GM18951 (cell line): ENCODE measurements around the gene ZIC5.
"Not testable (repeated sequence)": the region's sequence is repeated elsewhere in the genome, so short reads cannot be mapped to it uniquely, and the experiment has no call there.

Experiments
- POLR2A ChIP-seq: IDR thresholded peaks from 4 replicates; pipeline ENCODE4 v1.6.1; 2011; ENCODE audit warnings: mild to moderate bottlenecking; ENCODE audit not compliant: insufficient read length, insufficient read depth; ENCODE audit errors: extremely low read depth
- in situ Hi-C: fragments of 300-500 bp; cut with MboI; formaldehyde crosslinking; loops from one replicate; pipeline ENCODE4 v1.12.0; 2022; ENCODE audit warnings: low sequenced_read_pairs, mixed read lengths, inconsistent platforms; ENCODE audit not compliant: unreplicated experiment

ZIC5 gene

GRCh38 chr13:99958406-99959126 is 13.0 kb downstream of the ZIC5 start:
- TF ChIP-seq POLR2A: no peak
- in situ Hi-C loops: no loop called here

GRCh38 chr13:99956473-99957349 is 14.9 kb downstream of the ZIC5 start:
- no peak for TF ChIP-seq POLR2A
- in situ Hi-C loops: no loop called here

GRCh38 chr13:99955747-99956472 is 15.7 kb downstream of the ZIC5 start:
- in situ Hi-C loops: no loop called here
- no peak for TF ChIP-seq POLR2A

DNA sequence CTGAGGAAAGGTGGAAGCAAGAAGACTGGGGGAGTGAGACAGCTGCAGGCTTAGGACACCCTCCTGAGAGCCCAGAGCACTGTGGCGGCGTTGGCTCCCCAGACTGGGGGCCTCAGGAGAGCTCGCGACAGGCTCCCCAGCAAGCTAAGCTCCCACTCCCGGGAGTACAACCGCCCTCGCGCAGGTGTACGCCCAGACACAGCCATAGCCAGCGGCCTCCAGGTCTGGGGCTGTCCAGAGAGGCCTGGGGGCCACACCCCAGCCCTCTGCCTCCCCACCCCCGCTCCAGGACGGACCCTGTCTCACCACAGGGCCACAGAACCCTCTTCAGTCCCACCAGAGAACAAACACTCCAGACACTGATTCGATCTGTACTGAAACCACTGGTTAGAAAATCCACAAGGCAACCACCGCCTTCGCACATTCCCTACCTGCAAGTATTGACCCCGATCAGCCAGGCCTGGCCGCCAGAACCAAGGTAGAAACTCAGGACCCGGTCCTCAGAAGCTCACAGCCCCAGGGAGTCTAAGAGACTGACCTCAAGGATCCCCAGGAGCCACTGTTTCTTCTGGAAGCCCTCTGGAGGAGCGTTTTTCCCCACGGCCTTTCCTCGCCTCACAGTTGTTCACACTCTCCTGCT is 16.3 kb downstream of the ZIC5 start:
- TF ChIP-seq POLR2A: no peak
- in situ Hi-C loops: no loop called here

GRCh38 chr13:99953138-99953755 is 18.3 kb downstream of the ZIC5 start:
- no peak for TF ChIP-seq POLR2A
- in situ Hi-C loops: no loop called here

DNA sequence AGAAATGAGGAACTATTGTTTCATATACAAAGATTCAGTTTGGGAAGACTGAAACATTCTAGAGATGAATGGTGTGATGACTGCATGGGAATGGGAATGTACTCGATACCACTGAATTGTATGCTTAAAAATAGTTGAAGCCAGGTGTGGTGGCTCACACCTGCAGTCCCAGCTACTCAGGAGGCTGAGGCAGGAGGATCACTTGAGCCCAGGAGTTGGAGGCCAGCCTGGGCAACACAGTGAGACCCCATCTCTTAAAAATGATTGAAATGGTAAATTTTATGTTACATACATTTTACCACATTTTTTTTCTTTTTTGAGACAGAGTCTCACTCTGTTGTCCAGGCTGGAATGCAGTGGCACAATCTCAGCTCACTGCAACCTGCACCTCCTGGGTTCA is 19.9 kb downstream of the ZIC5 start:
- in situ Hi-C loops: not testable (repeated sequence)

DNA sequence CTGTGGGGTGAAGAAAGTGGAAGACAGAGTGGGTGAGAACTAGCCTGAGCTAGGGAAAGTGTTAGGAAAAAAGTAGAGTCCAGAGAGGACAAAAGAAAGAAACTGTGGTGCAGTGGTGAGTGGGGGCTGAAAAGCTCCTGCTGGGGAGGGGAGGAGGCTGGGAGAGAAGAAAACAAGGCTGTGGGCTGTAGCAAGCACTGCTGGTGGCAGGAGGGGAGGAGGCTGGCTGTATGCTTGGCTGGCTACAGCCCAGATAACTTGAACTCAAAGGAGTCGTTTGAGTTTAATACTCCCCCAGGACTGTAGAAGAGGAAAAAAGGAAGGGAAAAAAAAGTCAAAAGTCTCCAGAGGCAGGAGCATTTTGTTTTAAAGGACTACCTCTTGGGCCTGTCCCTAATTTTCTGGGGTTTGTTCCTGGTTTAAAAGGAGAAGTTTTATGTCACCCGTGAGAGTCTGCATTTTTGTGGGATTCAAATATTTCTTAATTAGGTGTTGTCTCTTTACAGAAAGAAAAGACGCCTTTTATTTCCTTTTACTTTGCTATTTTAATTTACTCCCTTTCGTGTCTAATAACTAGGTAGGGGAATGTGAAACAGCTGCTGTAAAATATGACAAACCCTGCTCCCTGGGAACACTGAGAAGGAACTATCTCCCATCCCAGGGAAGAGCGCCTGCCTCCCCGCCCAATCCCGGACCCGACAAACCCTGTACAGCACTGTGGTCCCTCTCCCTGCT is 21.7 kb downstream of the ZIC5 start:
- in situ Hi-C loops: no loop called here
- no peak for TF ChIP-seq POLR2A

GRCh38 chr13:99948907-99949678 is 22.5 kb downstream of the ZIC5 start:
- no peak for TF ChIP-seq POLR2A

GRCh38 chr13:99948411-99948810 is 23.2 kb downstream of the ZIC5 start:
- TF ChIP-seq POLR2A: no peak
- in situ Hi-C loops: no loop called here

More at GRCh38 chr13:99948907-99949678, 22.5 kb downstream of the ZIC5 start:
- in situ Hi-C loops: no loop called here

DNA sequence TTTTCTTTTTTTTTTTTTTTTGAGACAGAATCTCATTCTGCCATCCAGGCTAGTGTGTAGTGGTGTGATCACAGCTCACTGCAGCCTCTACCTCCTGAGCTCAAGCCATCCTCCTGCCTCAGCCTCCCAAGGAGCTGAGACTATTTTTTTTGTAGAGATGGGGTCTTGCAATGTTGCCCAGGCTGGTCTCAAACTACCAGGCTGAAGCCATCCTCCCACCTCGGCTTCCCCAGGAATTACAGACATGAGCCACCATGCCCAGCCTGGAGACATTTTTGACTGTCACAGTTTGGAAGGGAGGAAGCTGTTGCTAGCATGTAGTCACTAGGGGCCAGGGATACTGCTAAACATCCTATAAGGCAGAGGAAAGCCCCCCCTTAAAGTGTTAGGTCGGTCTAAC is 23.9 kb downstream of the ZIC5 start:
- TF ChIP-seq POLR2A: no peak
- in situ Hi-C loops: no loop called here

DNA sequence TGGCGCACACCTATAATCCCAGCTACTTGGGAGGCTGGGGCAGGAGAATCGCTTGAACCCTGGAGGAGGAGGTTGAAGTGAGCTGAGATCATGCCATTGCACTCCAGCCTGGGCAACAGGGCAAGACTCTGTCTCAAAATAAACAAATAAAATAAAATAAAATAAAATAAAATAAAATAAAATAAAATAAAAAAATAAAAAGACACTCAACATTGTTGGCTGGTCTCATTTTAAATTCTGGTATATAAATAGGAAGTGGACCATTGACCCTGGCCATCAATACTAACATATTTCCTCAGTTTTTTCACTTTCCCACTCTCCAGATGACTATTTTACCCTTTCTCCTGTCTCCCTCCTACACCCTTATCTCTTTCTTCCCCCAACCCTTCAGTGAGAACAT is 26.1 kb downstream of the ZIC5 start:
- in situ Hi-C loops: not testable (repeated sequence)

GRCh38 chr13:99944606-99945005 is 27.0 kb downstream of the ZIC5 start:
- in situ Hi-C loops: no loop called here
- TF ChIP-seq POLR2A: no peak

GRCh38 chr13:99944102-99944501 is 27.5 kb downstream of the ZIC5 start:
- in situ Hi-C loops: no loop called here
- TF ChIP-seq POLR2A: no peak
